Fibroblast of the aortic adventitia (primary cell): ENCODE data around the gene FLRT3. TPM values are rescaled to one million over a fixed set of nuclear protein-coding genes. Genes with fewer than 3 reads are reported as not detected.

Experiments used
- DNase-seq: peaks from one replicate; pipeline ENCODE4 v3.0.0-alpha.2; 2010; ENCODE audit warnings: low read depth
- H3K4me3 ChIP-seq: 2 replicates; pipeline ENCODE4 v1.5.1; 2011; ENCODE audit warnings: low read depth, mild to moderate bottlenecking, control low read depth, low read length, moderate library complexity
- total RNA-seq: library from RNA; depleted of rRNA; stranded (reverse); fragments of >200 nt; gene quantifications from 2 replicates; pipeline ENCODE4 v1.2.3, GENCODE V29; 2012; ENCODE audit warnings: low replicate concordance
- TF ChIP-seq, protein P1 (sequence below): IDR thresholded peaks from 2 replicates; pipeline ENCODE4 v1.5.1; 2011; ENCODE audit warnings: mild to moderate bottlenecking, low read length, control low read depth, inconsistent platforms; ENCODE audit not compliant: insufficient read depth

FLRT3 gene
- total RNA-seq, 1 donor: 0.54 TPM

- DNase-seq: no peak
- TF ChIP-seq, protein P1, sequence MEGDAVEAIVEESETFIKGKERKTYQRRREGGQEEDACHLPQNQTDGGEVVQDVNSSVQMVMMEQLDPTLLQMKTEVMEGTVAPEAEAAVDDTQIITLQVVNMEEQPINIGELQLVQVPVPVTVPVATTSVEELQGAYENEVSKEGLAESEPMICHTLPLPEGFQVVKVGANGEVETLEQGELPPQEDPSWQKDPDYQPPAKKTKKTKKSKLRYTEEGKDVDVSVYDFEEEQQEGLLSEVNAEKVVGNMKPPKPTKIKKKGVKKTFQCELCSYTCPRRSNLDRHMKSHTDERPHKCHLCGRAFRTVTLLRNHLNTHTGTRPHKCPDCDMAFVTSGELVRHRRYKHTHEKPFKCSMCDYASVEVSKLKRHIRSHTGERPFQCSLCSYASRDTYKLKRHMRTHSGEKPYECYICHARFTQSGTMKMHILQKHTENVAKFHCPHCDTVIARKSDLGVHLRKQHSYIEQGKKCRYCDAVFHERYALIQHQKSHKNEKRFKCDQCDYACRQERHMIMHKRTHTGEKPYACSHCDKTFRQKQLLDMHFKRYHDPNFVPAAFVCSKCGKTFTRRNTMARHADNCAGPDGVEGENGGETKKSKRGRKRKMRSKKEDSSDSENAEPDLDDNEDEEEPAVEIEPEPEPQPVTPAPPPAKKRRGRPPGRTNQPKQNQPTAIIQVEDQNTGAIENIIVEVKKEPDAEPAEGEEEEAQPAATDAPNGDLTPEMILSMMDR: no peak
- H3K4me3 ChIP-seq: no peak overlapping the region
Observed at GRCh38 chr20:14332866-14333265, 4.5 kb downstream of the FLRT3 start.

DNA sequence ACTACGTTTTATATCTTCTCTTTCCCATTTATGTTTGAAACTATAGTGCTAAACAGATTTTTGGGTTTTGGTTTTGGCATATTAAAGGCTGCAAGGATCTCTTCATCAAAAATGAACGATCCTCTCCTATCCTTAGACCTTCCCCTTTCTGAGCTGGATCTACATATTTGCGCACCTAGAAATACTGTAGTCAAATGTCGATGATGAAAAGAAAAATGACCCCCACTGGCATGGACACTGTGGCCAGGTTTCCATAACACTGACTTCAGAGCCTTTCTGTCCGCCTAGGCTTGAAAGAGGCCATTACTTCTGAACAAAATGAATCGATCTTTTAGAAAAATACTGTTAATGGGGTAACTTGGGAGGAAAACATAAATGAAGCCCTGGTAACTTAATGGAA is 5.8 kb downstream of the FLRT3 start:
- H3K4me3 ChIP-seq: no peak overlapping the region
- TF ChIP-seq, protein P1: no peak
- DNase-seq: no peak

GRCh38 chr20:14319704-14320103 is 17.7 kb downstream of the FLRT3 start:
- TF ChIP-seq, protein P1: no peak
- no peak overlapping the region for H3K4me3 ChIP-seq
- no peak for DNase-seq

GRCh38 chr20:14313341-14314020 is 23.9 kb downstream of the FLRT3 start:
- H3K4me3 ChIP-seq: no peak overlapping the region
- no peak for DNase-seq
- TF ChIP-seq, protein P1: no peak

DNA sequence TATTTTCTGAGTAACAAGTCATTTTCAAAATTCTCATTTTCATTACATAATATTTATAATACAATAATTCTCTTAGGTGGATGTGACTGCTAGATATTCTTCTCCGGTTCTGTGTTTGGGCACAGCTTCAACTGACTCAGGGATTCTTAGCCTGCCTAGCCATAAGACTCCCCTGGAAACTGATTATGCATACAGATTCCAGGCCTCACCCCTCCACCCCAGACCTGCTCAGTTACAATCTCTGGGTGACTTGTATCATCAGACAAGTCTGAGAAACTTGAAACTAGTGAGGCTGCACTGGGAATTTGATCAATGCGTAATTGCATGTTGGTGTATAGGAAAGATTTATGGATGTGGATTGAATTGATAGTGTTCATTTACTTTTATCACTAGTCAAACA is 25.4 kb downstream of the FLRT3 start:
- H3K4me3 ChIP-seq: no peak overlapping the region
- TF ChIP-seq, protein P1: no peak
- no peak for DNase-seq

DNA sequence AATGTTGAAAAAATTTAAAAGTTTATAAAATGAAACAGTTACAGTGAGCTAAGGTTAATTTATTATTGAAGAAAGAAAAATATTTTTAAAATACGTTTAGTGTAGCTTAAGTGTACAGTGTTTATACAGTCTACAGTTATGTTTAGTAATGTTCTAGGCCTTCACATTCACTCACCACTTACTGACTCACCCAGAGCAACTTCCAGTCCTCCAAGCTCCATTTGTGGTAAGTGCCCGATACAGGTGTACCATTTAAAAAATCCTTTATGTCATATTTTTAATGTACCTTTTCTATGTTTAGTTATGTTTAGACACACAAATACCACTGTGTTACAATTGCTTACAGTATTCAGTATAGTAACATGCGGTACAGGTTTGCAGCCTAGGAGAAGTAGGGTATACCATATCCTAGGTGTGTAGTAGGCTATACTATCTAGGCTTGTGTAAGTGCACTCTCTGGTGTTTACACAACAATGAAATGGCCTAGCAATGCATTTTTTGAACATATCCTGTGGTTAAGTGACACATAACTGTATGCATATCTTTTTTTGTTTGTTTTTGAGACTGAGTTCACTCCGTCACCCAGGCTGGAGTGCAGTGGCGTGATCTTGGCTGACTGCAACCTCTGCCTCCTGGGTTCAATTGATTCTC is 26.3 kb downstream of the FLRT3 start:
- no peak for DNase-seq
- no peak overlapping the region for H3K4me3 ChIP-seq
- TF ChIP-seq, protein P1: no peak

GRCh38 chr20:14307956-14308355 is 29.5 kb downstream of the FLRT3 start:
- no peak overlapping the region for H3K4me3 ChIP-seq
- no peak for DNase-seq
- TF ChIP-seq, protein P1: no peak
